SU-DHL-6 (cell line): ENCODE results near the gene BEST1.

ENCODE experiments used
- H2AFZ ChIP-seq: fragments of 200-600 bp; sonication (generic); 2 replicates; pipeline ENCODE4 v1.6.1; 2014; ENCODE audit warnings: low read depth, mild to moderate bottlenecking, moderate library complexity, mixed read lengths, antibody characterized with exemption, low read length; ENCODE audit not compliant: severe bottlenecking
- H3F3A ChIP-seq: fragments of 200-600 bp; shearing (Covaris generic); 2 replicates; pipeline ENCODE4 v1.6.0; 2016; ENCODE audit warnings: antibody characterized with exemption, mild to moderate bottlenecking; ENCODE audit not compliant: insufficient read depth
- H3K27ac ChIP-seq: fragments of 200-600 bp; sonication (generic); 2 replicates; pipeline ENCODE4 v1.5.1; 2016; ENCODE audit warnings: low read depth, mild to moderate bottlenecking, low read length, moderate library complexity, mixed read lengths
- H3K27me3 ChIP-seq: fragments of 200-600 bp; sonication (generic), shearing (Covaris generic); 2 replicates; pipeline ENCODE4 v1.6.0; 2014; ENCODE audit warnings: mild to moderate bottlenecking, low read length
- H3K36me3 ChIP-seq: fragments of 200-600 bp; sonication (generic); 2 replicates; pipeline ENCODE4 v1.6.1; 2014; ENCODE audit warnings: mild to moderate bottlenecking, low read length, mixed read lengths
- H3K4me2 ChIP-seq: fragments of 300-600, 200-600 bp; shearing (Covaris generic), sonication (generic); 2 replicates; pipeline ENCODE4 v1.6.0; 2014; ENCODE audit warnings: low read length, low read depth, mild to moderate bottlenecking; ENCODE audit not compliant: poor library complexity, severe bottlenecking
- H3K4me3 ChIP-seq: fragments of 200-600 bp; sonication (generic); 2 replicates; pipeline ENCODE4 v1.5.1; 2014; ENCODE audit warnings: antibody characterized with exemption, low read length, mild to moderate bottlenecking, mixed read lengths; ENCODE audit not compliant: insufficient read depth, poor library complexity, severe bottlenecking
- H3K79me2 ChIP-seq: fragments of 200-600 bp; sonication (generic); 2 replicates; pipeline ENCODE4 v1.6.1; 2014; ENCODE audit warnings: mild to moderate bottlenecking, low read length, moderate library complexity; ENCODE audit not compliant: insufficient read depth
- H3K9ac ChIP-seq: fragments of 200-600 bp; sonication (generic); 2 replicates; pipeline ENCODE4 v1.7.0; 2014; ENCODE audit warnings: mild to moderate bottlenecking, low read length
- H3K9me2 ChIP-seq: fragments of 200-600 bp; sonication (generic); replicated peaks from 2 replicates; pipeline ENCODE4 v1.6.1; 2014; ENCODE audit warnings: low read length; ENCODE audit not compliant: insufficient read depth
- H3K9me3 ChIP-seq: fragments of 200-600 bp; sonication (generic); 2 replicates; pipeline ENCODE4 v1.6.1; 2014; ENCODE audit warnings: low read length, mixed read lengths; ENCODE audit not compliant: insufficient read depth
- H4K20me1 ChIP-seq: fragments of 200-600 bp; sonication (generic); 2 replicates; pipeline ENCODE4 v1.6.1; 2014; ENCODE audit warnings: low read depth, mild to moderate bottlenecking, antibody characterized with exemption, low read length, moderate library complexity, mixed read lengths
- EZH2phosphoT487 ChIP-seq: fragments of 200-600 bp; sonication (generic), shearing (Covaris generic); conservative IDR thresholded peaks from 2 replicates; pipeline ENCODE4 v1.6.1; 2018; ENCODE audit warnings: mild to moderate bottlenecking, antibody characterized with exemption, low read length, moderate library complexity, mixed read lengths
- TF ChIP-seq, protein P1 (sequence below): fragments of 200-600 bp; sonication (generic); IDR thresholded peaks from one replicate; pipeline ENCODE4 v1.5.1; 2017; ENCODE audit warnings: antibody characterized with exemption, mild to moderate bottlenecking, low read length, moderate library complexity; ENCODE audit not compliant: insufficient read depth, poor library complexity, severe bottlenecking

Gene BEST1

GRCh38 chr11:61916737-61917333, 33.3 kb upstream of the BEST1 start:
- Histone ChIP-seq H3K27me3 (no peaks in the 10 kb centered on the region), H3K9ac (no peak overlapping the region), H3K27ac (no peak overlapping the region), H3K4me3 (no peak overlapping the region), H3K36me3 (no peaks in the 10 kb centered on the region), H3K9me3 (no peaks in the 10 kb centered on the region), H2AFZ (no peak overlapping the region), H3K79me2 (no peaks in the 10 kb centered on the region), H3F3A (no peaks in the 10 kb centered on the region), H3K4me2 (no peak overlapping the region), H3K9me2 (no peaks in the 10 kb centered on the region), H4K20me1 (no peaks in the 10 kb centered on the region)
- TF ChIP-seq, protein P1, sequence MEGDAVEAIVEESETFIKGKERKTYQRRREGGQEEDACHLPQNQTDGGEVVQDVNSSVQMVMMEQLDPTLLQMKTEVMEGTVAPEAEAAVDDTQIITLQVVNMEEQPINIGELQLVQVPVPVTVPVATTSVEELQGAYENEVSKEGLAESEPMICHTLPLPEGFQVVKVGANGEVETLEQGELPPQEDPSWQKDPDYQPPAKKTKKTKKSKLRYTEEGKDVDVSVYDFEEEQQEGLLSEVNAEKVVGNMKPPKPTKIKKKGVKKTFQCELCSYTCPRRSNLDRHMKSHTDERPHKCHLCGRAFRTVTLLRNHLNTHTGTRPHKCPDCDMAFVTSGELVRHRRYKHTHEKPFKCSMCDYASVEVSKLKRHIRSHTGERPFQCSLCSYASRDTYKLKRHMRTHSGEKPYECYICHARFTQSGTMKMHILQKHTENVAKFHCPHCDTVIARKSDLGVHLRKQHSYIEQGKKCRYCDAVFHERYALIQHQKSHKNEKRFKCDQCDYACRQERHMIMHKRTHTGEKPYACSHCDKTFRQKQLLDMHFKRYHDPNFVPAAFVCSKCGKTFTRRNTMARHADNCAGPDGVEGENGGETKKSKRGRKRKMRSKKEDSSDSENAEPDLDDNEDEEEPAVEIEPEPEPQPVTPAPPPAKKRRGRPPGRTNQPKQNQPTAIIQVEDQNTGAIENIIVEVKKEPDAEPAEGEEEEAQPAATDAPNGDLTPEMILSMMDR = no peak
- no peak for TF ChIP-seq EZH2phosphoT487

GRCh38 chr11:61917334-61918109, 32.6 kb upstream of the BEST1 start, which contains the start of gene RAB3IL1:
RAB3IL1 (minus strand) TSS chr11:61917566; CDS start chr11:61917367, 199 bp downstream.
- H3K79me2 ChIP-seq = no peaks in the 10 kb centered on the region
- H3F3A ChIP-seq = no peaks in the 10 kb centered on the region
- H3K4me2 ChIP-seq = peak within 1 kb of the TSS; percentile 5
- H4K20me1 ChIP-seq = no peaks in the 10 kb centered on the region
- H3K27me3 ChIP-seq = no peaks in the 10 kb centered on the region
- no peaks in the 10 kb centered on the region for H3K9me3 ChIP-seq
- TF ChIP-seq EZH2phosphoT487 = no peak
- TF ChIP-seq, protein P1 = no peak
- H3K4me3 ChIP-seq = no peak within 1 kb of the TSS
- no peak within 1 kb of the TSS for H3K27ac ChIP-seq
- no peak within 1 kb of the TSS for H3K9ac ChIP-seq
- no peaks in the 10 kb centered on the region for H3K9me2 ChIP-seq
- H2AFZ ChIP-seq = no peak within 1 kb of the TSS
- no peaks in the 10 kb centered on the region for H3K36me3 ChIP-seq

- H3K27ac ChIP-seq = no peak overlapping the region
- no peak overlapping the region for H2AFZ ChIP-seq
- H3K9me3 ChIP-seq = no peaks in the 10 kb centered on the region
- no peak overlapping the region for H3K4me3 ChIP-seq
- TF ChIP-seq EZH2phosphoT487 = no peak
- TF ChIP-seq, protein P1 = no peak
- no peaks in the 10 kb centered on the region for H3K79me2 ChIP-seq
- no peaks in the 10 kb centered on the region for H3K36me3 ChIP-seq
- H3K9ac ChIP-seq = no peak overlapping the region
- no peaks in the 10 kb centered on the region for H4K20me1 ChIP-seq
- no peak overlapping the region for H3K4me2 ChIP-seq
- H3K9me2 ChIP-seq = no peaks in the 10 kb centered on the region
- H3K27me3 ChIP-seq = no peaks in the 10 kb centered on the region
- no peaks in the 10 kb centered on the region for H3F3A ChIP-seq
Measured at GRCh38 chr11:61918251-61918937, 31.8 kb upstream of the BEST1 start.
